Activated CD8-positive, alpha-beta memory T cell treated with anti-CD3 and anti-CD28 coated beads, Interleukin-2, amount 10 ng/mL, durations not matched to agents 7 days and 5 days (primary cell): ENCODE data around the gene CTDP1. TPM values are rescaled to one million over a fixed set of nuclear protein-coding genes. Genes with fewer than 3 reads are reported as not detected.
"Not testable (repeated sequence)": the region's sequence is repeated elsewhere in the genome, so short reads cannot be mapped to it uniquely, and the experiment has no call there.

ENCODE experiments used
- ATAC-seq: fragments of 150-1000 bp; cut with Tn5 transposase; one replicate; pipeline ENCODE4 v1.10.0; 2021; ENCODE audit warnings: moderate library complexity
- CTCF ChIA-PET: fragments of 350-600 bp; sonication (Branson Sonifier 250); formaldehyde crosslinking; loops from one replicate; lab custom pipeline; 2021; ENCODE audit warnings: antibody characterized with exemption; lab: Charles Lee
- DNase-seq: peaks from one replicate; pipeline ENCODE4 v3.0.0-alpha.2; 2020
- H3K27ac Mint-ChIP-seq: one replicate; pipeline ENCODE4 v1.8.0; 2021; ENCODE audit warnings: mild to moderate bottlenecking, mixed read lengths
- H3K27me3 Mint-ChIP-seq: one replicate; pipeline ENCODE4 v1.8.0; 2021; ENCODE audit warnings: mixed read lengths
- H3K36me3 Mint-ChIP-seq: one replicate; pipeline ENCODE4 v1.8.0; 2021; ENCODE audit warnings: mild to moderate bottlenecking, mixed read lengths
- H3K4me1 Mint-ChIP-seq: one replicate; pipeline ENCODE4 v1.8.0; 2021; ENCODE audit warnings: mixed read lengths
- H3K4me3 Mint-ChIP-seq: one replicate; pipeline ENCODE4 v1.8.0; 2021; ENCODE audit warnings: mild to moderate bottlenecking, moderate library complexity, mixed read lengths
- H3K9me3 Mint-ChIP-seq: one replicate; pipeline ENCODE4 v1.8.0; 2022; ENCODE audit warnings: low read depth, mixed read lengths
- total RNA-seq, 2 experiments: library from RNA; stranded (reverse); gene quantifications; one replicate each; pipeline ENCODE4 v1.2.3, GENCODE V29; 2021

Gene CTDP1
- total RNA-seq, 2 experiments from 2014 or later, result 38.4 to 39.7 TPM

DNA sequence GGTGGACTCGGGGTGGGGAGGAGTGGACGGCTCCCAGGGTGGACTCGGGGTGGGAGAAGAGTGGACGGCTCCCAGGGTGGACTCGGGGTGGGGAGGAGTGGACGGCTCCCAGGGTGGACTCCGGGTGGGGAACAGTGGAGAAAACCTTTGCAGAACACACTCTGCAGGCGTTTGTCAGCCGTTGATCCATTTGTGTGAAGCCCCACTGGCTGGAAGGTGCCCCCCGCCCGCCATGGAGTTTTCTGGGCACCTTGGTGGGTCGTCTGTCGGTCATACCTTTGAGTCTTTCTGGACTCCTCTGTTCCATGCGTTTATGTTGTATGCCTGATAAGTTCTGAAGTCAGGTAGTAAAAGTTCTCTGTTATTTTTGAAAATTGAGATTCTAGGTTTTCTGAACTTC lies 12.5 kb downstream of the CTDP1 start:
- Mint-ChIP-seq H3K27ac (no peak overlapping the region), H3K4me1 (peaks cover 6% of the 10 kb centered on the region), H3K27me3 (no peaks in the 10 kb centered on the region), H3K4me3 (no peak overlapping the region), H3K36me3 (peaks cover 4% of the 10 kb centered on the region), H3K9me3 (no peaks in the 10 kb centered on the region)
- ATAC-seq, result no peak
- DNase-seq, result no peak
- CTCF ChIA-PET, result no interaction called here

DNA sequence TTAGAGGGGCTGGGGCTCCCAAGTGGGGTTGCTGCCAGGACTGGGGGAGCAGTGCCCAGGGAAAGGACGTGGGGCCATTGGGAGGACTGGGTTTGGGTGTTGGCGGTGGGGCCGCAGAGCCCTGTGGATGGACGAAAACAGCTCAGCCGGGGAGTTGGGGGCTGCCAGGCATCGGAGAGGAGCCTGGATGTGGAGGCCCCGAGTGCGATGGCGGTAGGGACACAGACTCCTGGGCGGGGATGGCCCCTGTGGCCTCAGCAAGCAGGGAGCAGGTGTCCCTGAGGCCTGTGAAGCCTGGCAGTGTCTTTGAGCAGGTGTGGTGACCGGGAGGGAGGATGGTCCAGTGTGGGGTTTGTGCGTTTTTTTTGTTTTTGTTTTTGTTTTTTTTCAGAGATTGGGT lies 13.3 kb downstream of the CTDP1 start:
- H3K27me3 Mint-ChIP-seq, result no peaks in the 10 kb centered on the region
- CTCF ChIA-PET, result no interaction called here
- peaks cover 3% of the 10 kb centered on the region for H3K4me1 Mint-ChIP-seq
- DNase-seq (no peak), ATAC-seq (no peak)
- no peak overlapping the region for H3K4me3 Mint-ChIP-seq
- peak overlapping the region; percentile 38 for H3K27ac Mint-ChIP-seq
- H3K36me3 Mint-ChIP-seq, result peaks cover 10% of the 10 kb centered on the region
- H3K9me3 Mint-ChIP-seq, result no peaks in the 10 kb centered on the region

GRCh38 chr18:79693561-79694205 lies 14.1 kb downstream of the CTDP1 start:
- DNase-seq (no peak), ATAC-seq (no peak)
- CTCF ChIA-PET, result no interaction called here
- Mint-ChIP-seq H3K36me3 (peaks cover 17% of the 10 kb centered on the region), H3K9me3 (no peaks in the 10 kb centered on the region), H3K4me3 (no peak overlapping the region), H3K27ac (no peak overlapping the region), H3K27me3 (no peaks in the 10 kb centered on the region), H3K4me1 (peaks cover 6% of the 10 kb centered on the region)

DNA sequence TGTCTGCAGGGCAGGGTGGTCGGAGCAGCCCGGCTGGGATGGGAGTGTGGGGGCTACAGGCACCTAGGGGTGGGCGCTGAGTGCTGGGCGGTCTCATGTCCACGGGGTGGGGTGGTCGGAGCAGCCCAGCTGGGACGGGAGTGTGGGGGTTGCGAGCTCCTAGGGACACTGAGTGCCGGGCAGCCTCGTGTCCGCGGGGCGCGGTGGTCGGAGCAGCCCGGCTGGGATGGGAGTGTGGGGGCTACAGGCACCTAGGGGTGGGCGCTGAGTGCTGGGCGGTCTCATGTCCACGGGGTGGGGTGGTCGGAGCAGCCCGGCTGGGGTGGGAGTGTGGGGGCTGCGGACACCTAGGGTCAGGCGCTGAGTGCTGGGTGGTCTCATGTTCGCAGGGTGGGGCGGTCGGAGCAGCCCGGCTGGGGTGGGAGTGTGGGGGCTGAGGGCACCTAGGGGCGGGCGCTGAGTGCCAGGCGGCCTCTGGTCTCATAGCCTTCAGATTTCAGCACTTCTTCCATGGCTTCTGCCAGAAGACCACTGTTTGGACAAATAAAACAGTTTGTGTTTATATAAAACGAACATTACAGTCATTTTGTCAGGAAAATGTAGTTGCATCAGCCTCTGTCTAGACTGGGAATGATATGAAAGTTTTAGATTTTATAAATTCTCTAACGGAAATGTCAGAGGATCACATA lies 14.7 kb downstream of the CTDP1 start:
- H3K9me3 Mint-ChIP-seq, H3K27ac Mint-ChIP-seq, ATAC-seq, DNase-seq, H3K27me3 Mint-ChIP-seq, CTCF ChIA-PET, H3K4me3 Mint-ChIP-seq: not testable (repeated sequence)
- Mint-ChIP-seq H3K36me3 (peaks cover 22% of the 10 kb centered on the region), H3K4me1 (peaks cover 11% of the 10 kb centered on the region)

- H3K4me1 Mint-ChIP-seq, result peaks cover 15% of the 10 kb centered on the region
- no peak overlapping the region for H3K4me3 Mint-ChIP-seq
- no peaks in the 10 kb centered on the region for H3K27me3 Mint-ChIP-seq
- no peak overlapping the region for H3K27ac Mint-ChIP-seq
- H3K9me3 Mint-ChIP-seq, result no peaks in the 10 kb centered on the region
- ATAC-seq (no peak), DNase-seq (no peak)
- peaks cover 27% of the 10 kb centered on the region for H3K36me3 Mint-ChIP-seq
- CTCF ChIA-PET, result no interaction called here
These were observed 15.3 kb downstream of the CTDP1 start for GRCh38 chr18:79694895-79695213.

- H3K36me3 Mint-ChIP-seq, result peaks cover 31% of the 10 kb centered on the region
- no peak overlapping the region for H3K27ac Mint-ChIP-seq
- no peak overlapping the region for H3K4me3 Mint-ChIP-seq
- H3K4me1 Mint-ChIP-seq, result peaks cover 16% of the 10 kb centered on the region
- CTCF ChIA-PET, result no interaction called here
- no peak for DNase-seq
- ATAC-seq, result no peak
- H3K9me3 Mint-ChIP-seq, result no peaks in the 10 kb centered on the region
- H3K27me3 Mint-ChIP-seq, result no peaks in the 10 kb centered on the region
These were observed 15.7 kb downstream of the CTDP1 start for GRCh38 chr18:79695269-79695668.

DNA sequence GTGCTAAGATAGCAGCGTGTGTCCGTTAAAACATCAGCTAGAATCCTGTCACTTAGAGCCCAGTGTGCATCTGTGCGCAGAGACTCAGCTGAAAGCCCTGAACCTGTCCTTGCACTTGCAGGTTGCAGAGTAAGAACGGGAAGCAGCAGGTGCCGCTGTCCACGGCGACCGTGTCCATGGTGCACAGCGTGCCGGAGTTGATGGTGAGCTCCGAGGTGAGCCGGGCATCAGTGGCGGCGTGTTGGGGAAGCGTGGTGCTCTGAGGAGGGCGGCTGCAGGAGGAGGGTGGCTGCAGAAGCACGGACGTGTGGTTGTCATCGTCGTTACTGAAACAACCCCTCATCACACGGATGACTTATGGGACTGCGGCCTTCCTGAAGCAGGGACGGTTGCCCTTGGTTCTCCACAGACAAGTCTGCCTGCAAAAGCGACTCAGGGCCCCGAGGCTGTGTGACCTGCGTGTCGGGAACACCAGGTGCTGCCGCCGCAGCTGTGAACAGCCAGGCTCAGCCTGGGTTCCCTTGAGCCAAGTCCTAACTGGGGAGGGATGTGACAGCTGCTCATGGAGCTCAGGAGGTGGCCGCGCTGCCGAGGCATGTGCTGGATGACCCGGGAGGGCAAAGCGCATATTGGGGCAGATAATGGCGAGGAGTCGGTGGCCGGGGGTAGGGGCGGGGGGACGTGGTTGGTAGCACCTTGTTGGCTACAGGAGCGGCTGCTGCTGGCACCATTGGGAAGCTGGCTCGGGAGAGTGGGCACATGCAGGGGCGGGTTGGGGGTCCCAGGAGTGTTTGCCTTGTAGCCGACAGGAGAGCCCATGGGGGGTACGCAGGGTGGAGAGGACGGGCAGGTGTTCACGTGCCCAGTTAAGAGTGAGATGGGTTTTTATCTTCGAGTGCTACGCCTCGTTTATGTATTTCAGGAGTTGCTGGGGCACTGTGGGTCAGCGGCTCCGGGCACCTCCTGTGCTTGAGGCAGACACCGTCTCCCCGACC lies 16.6 kb downstream of the CTDP1 start:
- no peak for DNase-seq

GRCh38 chr18:79697178-79697577 lies 17.6 kb downstream of the CTDP1 start:
- Mint-ChIP-seq H3K4me3 (no peak overlapping the region), H3K27me3 (no peaks in the 10 kb centered on the region), H3K36me3 (peaks cover 46% of the 10 kb centered on the region), H3K9me3 (no peaks in the 10 kb centered on the region), H3K27ac (no peak overlapping the region), H3K4me1 (peaks cover 16% of the 10 kb centered on the region)
- CTCF ChIA-PET, result no interaction called here
- no peak for DNase-seq
- no peak for ATAC-seq

More for the DNA sequence above, 16.6 kb downstream of the CTDP1 start:
- no peak for ATAC-seq
- CTCF ChIA-PET, result no interaction called here
- Mint-ChIP-seq H3K4me3 (no peak overlapping the region), H3K27me3 (no peaks in the 10 kb centered on the region), H3K27ac (no peak overlapping the region), H3K9me3 (no peaks in the 10 kb centered on the region), H3K36me3 (peaks cover 40% of the 10 kb centered on the region), H3K4me1 (peaks cover 16% of the 10 kb centered on the region)

DNA sequence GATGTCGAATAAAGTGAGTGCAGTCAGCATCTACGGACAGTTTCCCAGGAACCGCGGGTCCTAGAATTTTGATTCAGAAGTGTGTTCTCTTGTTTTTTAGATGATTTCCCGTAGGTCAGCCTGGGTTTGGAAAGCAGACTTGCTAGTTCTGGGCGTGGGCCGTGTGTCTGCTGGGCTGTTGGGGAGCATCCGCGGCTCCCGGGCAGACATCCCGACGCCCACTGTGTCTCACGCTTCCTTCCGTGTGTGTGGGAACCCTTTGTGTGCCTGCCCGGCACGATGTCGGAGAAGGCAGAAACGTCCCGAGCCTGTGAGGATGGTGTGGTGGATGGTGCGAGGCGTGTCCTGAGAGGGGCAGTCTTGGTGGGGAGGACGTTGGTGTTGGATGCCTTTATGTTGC lies 18.4 kb downstream of the CTDP1 start:
- Mint-ChIP-seq H3K27me3 (no peaks in the 10 kb centered on the region), H3K9me3 (no peaks in the 10 kb centered on the region), H3K27ac (no peak overlapping the region)

DNA sequence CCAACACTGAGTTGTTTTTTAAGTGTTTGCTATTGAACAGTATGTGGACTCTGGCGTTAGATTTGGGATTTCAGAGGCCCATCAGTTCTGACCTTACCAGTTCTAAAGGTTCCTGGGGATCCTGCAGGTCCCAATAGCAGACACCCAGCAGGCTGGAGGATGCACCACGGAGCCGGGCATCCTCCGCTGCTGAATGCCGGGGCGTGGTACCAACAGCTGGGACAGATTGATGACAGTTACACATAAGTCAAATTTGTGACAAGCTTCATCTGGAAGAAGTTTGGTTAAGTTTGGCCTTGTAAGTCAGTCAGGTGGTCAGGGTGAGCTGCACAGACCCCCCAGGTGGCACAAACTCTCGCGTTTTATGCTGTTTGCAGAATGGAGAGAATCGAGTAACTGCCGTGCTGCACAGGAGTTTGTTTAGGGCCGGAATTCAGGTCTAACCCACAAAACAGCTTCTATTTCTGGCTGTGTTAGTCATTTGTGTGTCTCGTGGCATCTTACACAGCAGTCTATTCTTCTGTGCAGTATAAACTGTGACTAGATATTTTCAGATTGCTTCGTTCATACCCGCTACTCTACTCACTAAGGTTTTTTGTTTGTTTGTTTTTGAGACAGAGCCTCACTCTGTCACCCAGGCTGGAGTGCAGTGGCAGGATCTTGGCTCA lies 19.2 kb downstream of the CTDP1 start:
- Mint-ChIP-seq H3K9me3 (no peaks in the 10 kb centered on the region), H3K4me3 (no peak overlapping the region), H3K4me1 (peaks cover 19% of the 10 kb centered on the region), H3K36me3 (peaks cover 53% of the 10 kb centered on the region), H3K27me3 (no peaks in the 10 kb centered on the region), H3K27ac (no peak overlapping the region)
- DNase-seq (no peak), ATAC-seq (no peak)
- CTCF ChIA-PET, result no interaction called here

More for the DNA sequence above, 18.4 kb downstream of the CTDP1 start:
- H3K4me1 Mint-ChIP-seq, result peaks cover 16% of the 10 kb centered on the region
- ATAC-seq, result no peak
- H3K4me3 Mint-ChIP-seq, result no peak overlapping the region
- DNase-seq, result no peak
- H3K36me3 Mint-ChIP-seq, result peaks cover 47% of the 10 kb centered on the region
- CTCF ChIA-PET, result no interaction called here

- no peak overlapping the region for H3K4me3 Mint-ChIP-seq
- ATAC-seq, result no peak
- no peaks in the 10 kb centered on the region for H3K9me3 Mint-ChIP-seq
- H3K36me3 Mint-ChIP-seq, result peaks cover 58% of the 10 kb centered on the region
- CTCF ChIA-PET, result no interaction called here
- DNase-seq, result no peak
- no peaks in the 10 kb centered on the region for H3K27me3 Mint-ChIP-seq
- no peak overlapping the region for H3K27ac Mint-ChIP-seq
- H3K4me1 Mint-ChIP-seq, result peaks cover 19% of the 10 kb centered on the region
These were observed 20.1 kb downstream of the CTDP1 start for GRCh38 chr18:79699653-79700052.

DNA sequence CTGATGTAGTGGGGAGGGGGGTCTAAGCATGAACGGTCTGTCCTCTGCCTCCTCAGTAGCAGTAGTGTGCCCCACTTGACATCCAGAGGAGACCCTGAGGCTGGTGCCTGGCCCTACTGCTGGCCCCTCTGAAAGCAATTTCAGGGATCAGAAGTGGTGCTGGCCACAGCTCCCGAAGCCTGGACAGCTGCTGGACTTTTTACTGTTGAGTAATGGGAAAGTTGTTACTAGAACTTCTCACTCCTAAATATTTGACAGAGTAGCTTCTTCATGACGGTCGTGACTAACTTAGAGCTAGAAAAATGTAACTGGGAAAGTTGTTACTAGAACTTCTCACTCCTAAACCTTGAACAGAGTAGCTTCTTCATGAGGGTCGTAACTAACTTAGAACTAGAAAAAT lies 23.3 kb downstream of the CTDP1 start:
- peaks cover 30% of the 10 kb centered on the region for H3K4me1 Mint-ChIP-seq
- no peak overlapping the region for H3K4me3 Mint-ChIP-seq
- H3K36me3 Mint-ChIP-seq, result peaks cover 78% of the 10 kb centered on the region
- CTCF ChIA-PET, result no interaction called here
- no peak overlapping the region for H3K27ac Mint-ChIP-seq
- H3K9me3 Mint-ChIP-seq, result no peaks in the 10 kb centered on the region
- H3K27me3 Mint-ChIP-seq, result no peaks in the 10 kb centered on the region
- DNase-seq (no peak), ATAC-seq (no peak)

DNA sequence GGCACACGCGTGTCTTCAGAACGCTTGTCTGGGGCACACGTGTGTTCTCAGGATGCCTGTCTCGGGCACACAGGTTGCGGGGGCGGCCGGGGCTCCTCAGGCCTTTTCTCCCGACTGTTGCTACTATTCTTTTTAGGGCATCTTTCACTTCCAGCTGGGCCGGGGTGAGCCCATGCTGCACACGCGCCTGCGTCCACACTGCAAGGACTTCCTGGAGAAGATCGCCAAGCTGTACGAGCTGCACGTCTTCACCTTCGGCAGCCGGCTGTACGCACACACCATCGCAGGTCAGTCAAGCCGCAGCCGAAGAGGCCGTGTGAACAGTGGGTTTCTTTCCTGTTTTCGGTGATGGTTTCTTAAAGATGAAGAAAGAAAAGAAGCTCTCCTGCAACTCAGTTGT lies 25.0 kb downstream of the CTDP1 start:
- Mint-ChIP-seq H3K27me3 (no peaks in the 10 kb centered on the region), H3K36me3 (peaks cover 71% of the 10 kb centered on the region), H3K9me3 (no peaks in the 10 kb centered on the region), H3K4me1 (peaks cover 30% of the 10 kb centered on the region), H3K4me3 (no peak overlapping the region), H3K27ac (no peak overlapping the region)
- CTCF ChIA-PET, result no interaction called here
- ATAC-seq, result no peak
- DNase-seq, result no peak
